Measurements from ENCODE around the gene INTS6. TPM values are rescaled to one million over a fixed set of nuclear protein-coding genes. Genes with fewer than 3 reads are reported as not detected.

INTS6 gene
- total and polyA plus RNA-seq, 2 of the 4 experiments (the other 2 are of a cell fraction) = 12.9 to 42.3 TPM

DNA sequence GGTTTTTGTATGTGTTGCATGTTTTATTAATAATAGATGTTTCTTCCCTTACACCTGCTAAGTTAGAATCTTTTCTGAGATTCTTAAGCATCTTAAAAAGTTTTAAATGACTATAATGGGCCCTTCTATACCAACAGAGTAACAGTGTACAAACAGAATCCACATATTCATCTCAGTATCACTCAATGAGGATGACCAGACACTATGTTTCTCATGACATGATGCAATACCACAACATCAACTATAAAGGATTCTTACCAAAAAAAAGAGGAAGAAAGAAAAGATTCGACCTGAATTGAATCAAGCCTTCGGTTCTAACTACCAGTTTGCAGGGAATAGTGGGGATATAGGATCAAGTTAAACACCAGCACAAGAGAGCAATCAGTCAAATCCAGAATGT, 56.5 kb downstream of the INTS6 start:
- H3K36me3 ChIP-seq (ENCODE audit: control insufficient read depth, insufficient read depth, low read length) = peaks cover 2% of the 10 kb centered on the region; the same call in 1 of the 2 replicates
- dilution Hi-C loops (cut with HindIII; ENCODE audit: low sequenced_read_pairs, unreplicated experiment) (no loop called here), intact Hi-C loops (cut with micrococcal nuclease) (no loop called here), in situ Hi-C loops (cut with MboI; ENCODE audit: low sequenced_read_pairs) (no loop called here)
- no peak overlapping the region for H4K5ac ChIP-seq (ENCODE audit: low read depth, low read length)
- H3K23ac ChIP-seq (ENCODE audit: low read depth, low read length) = no peak overlapping the region
- no peak overlapping the region for H3K4me2 ChIP-seq (ENCODE audit: low read depth, low read length)
- no peak overlapping the region; the same call in 1 of the 2 replicates for H3K14ac ChIP-seq (replicated peaks; ENCODE audit: low read depth, low read length)
- no peak overlapping the region for H2AK9ac ChIP-seq (replicated peaks; ENCODE audit: low read depth, low read length, poor library complexity)
- H3K9me3 ChIP-seq (ENCODE audit: control insufficient read depth, insufficient read depth, low read length) = no peaks in the 10 kb centered on the region
- H3K4ac ChIP-seq (ENCODE audit: low read depth, low read length) = no peak overlapping the region
- no peak overlapping the region for H3K27ac ChIP-seq (ENCODE audit: insufficient read depth, low read length)
- H3K56ac ChIP-seq (ENCODE audit: extremely low read depth, insufficient read depth, low read length) = no peak overlapping the region
- BruUV-seq (replicated peaks) = no TSS peak
- H3K4me1 ChIP-seq (ENCODE audit: control insufficient read depth, insufficient read depth, low read length) = peaks cover 3% of the 10 kb centered on the region
- no peak overlapping the region for H2BK15ac ChIP-seq (ENCODE audit: low read depth, low read length)
- peaks cover 7% of the 10 kb centered on the region for H3K9me1 ChIP-seq (ENCODE audit: insufficient read depth, low read length)
- H2BK5ac ChIP-seq (ENCODE audit: low read depth, low read length, poor library complexity, severe bottlenecking) = no peak overlapping the region
- no peak overlapping the region for H2BK20ac ChIP-seq (ENCODE audit: low read depth, low read length)
- CTCF ChIA-PET = no interaction called here
- no peaks in the 10 kb centered on the region for H3K27me3 ChIP-seq (ENCODE audit: control insufficient read depth, insufficient read depth, low read length)
- peaks cover 17 to 67% of the 10 kb centered on the region in 2 experiments for H3K79me1 ChIP-seq (ENCODE audit: low read depth in 1 of 2, low read length in 2 of 2)
- H4K20me1 ChIP-seq (ENCODE audit: insufficient read depth, low read length) = peaks cover 36% of the 10 kb centered on the region
- no peak overlapping the region for H4K91ac ChIP-seq (ENCODE audit: insufficient read depth, low read depth, low read length)
- no peak overlapping the region for H2AFZ ChIP-seq (replicated peaks; ENCODE audit: low read length, poor library complexity)
- H4K8ac ChIP-seq (ENCODE audit: low read depth in 2 of 2, low read length in 2 of 2) = no peak overlapping the region; a peak in 1 of 4 replicates
- WGBS, 2 experiments (ENCODE audit: extremely low coverage in 2 of 2, insufficient read length in 1 of 2) = no CpG with 5 or more reads among the region's 2 CpGs
- H2BK120ac ChIP-seq (ENCODE audit: low read depth, low read length) = no peak overlapping the region
- ATAC-seq (ENCODE audit: low read depth) = no peak
- POLR2A ChIA-PET (ENCODE audit: unreplicated experiment) = no interaction called here
- H3K9ac ChIP-seq (ENCODE audit: low read depth, low read length) = no peak overlapping the region
- DNase-seq = peak; percentile 33
- no peak overlapping the region for H3K18ac ChIP-seq (ENCODE audit: low read depth, low read length)
- H2AK5ac ChIP-seq (ENCODE audit: low read depth, low read length) = no peak overlapping the region
- TF ChIP-seq CEBPB (IDR thresholded peaks at IDR 0.05; ENCODE audit: low read depth, low read length) (peak; percentile 87), MAFK (IDR thresholded peaks at IDR 0.05; ENCODE audit: low read depth, low read length) (no peak), POLR2A (IDR thresholded peaks at IDR 0.05; ENCODE audit: low read depth, low read length) (no peak), BHLHE40 (IDR thresholded peaks at IDR 0.05; ENCODE audit: low read depth, low read length) (no peak)
- no peak overlapping the region for H3K4me3 ChIP-seq (ENCODE audit: insufficient read depth, low read depth, low read length)
